GM23338 (cell line): ENCODE measurements around the gene RAD18. TPM values are rescaled to one million over a fixed set of nuclear protein-coding genes. Genes with fewer than 3 reads are reported as not detected.

Experiments used
- ATAC-seq: fragments of 200-7000 bp; cut with Tn5 transposase; 3 replicates; pipeline ENCODE4 v1.9.1; 2020
- DNase-seq: peaks from one replicate; pipeline ENCODE4 v3.0.0-alpha.2; 2015; ENCODE audit warnings: low spot score
- H2AFZ ChIP-seq: fragments of 200-600 bp; sonication (generic); 2 replicates; pipeline ENCODE4 v1.8.0; 2016; ENCODE audit warnings: antibody characterized with exemption, mild to moderate bottlenecking, moderate library complexity
- H3F3A ChIP-seq: fragments of 200-600 bp; sonication (generic); replicated peaks from 2 replicates; pipeline ENCODE4 v1.8.0; 2017; ENCODE audit warnings: antibody characterized with exemption, mixed run types, low read depth
- H3K27ac ChIP-seq: fragments of 200-600 bp; sonication (generic); 2 replicates; pipeline ENCODE4 v1.6.1; 2016; ENCODE audit warnings: low read depth
- H3K27me3 ChIP-seq: fragments of 200-600 bp; sonication (generic); 2 replicates; pipeline ENCODE4 v1.8.0; 2016; ENCODE audit warnings: mild to moderate bottlenecking, mixed run types, moderate library complexity; ENCODE audit not compliant: insufficient read depth
- H3K36me3 ChIP-seq: fragments of 200-600 bp; sonication (generic); 2 replicates; pipeline ENCODE4 v1.8.0; 2016; ENCODE audit warnings: mild to moderate bottlenecking; ENCODE audit not compliant: insufficient read depth
- H3K4me1 ChIP-seq: fragments of 200-600 bp; sonication (generic); 2 replicates; pipeline ENCODE4 v1.8.0; 2016; ENCODE audit warnings: mild to moderate bottlenecking, moderate library complexity; ENCODE audit not compliant: insufficient read depth
- H3K4me2 ChIP-seq: fragments of 200-600 bp; sonication (generic); 2 replicates; pipeline ENCODE4 v1.7.1; 2017; ENCODE audit warnings: mixed run types
- H3K4me3 ChIP-seq: fragments of 200-600 bp; sonication (generic); 2 replicates; pipeline ENCODE4 v1.6.1; 2016; ENCODE audit warnings: mixed run types
- H3K79me2 ChIP-seq: fragments of 200-600 bp; sonication (generic); replicated peaks from 2 replicates; pipeline ENCODE4 v1.8.0; 2017; ENCODE audit warnings: mild to moderate bottlenecking; ENCODE audit not compliant: insufficient read depth
- H3K9me2 ChIP-seq: fragments of 200-600 bp; sonication (generic); 2 replicates; pipeline ENCODE4 v1.8.0; 2017; ENCODE audit not compliant: insufficient read depth
- H4K20me1 ChIP-seq: fragments of 200-600 bp; sonication (generic); replicated peaks from 2 replicates; pipeline ENCODE4 v1.8.0; 2017; ENCODE audit warnings: mild to moderate bottlenecking; ENCODE audit not compliant: insufficient read depth
- H3K27ac Mint-ChIP-seq: 2 replicates; pipeline ENCODE4 v1.8.0; 2020; ENCODE audit warnings: inconsistent platforms, mild to moderate bottlenecking, moderate library complexity, mixed read lengths
- H3K27me3 Mint-ChIP-seq: 3 replicates; pipeline ENCODE4 v1.8.0; 2022; ENCODE audit warnings: low read depth, mild to moderate bottlenecking, moderate library complexity, mixed read lengths, inconsistent platforms; ENCODE audit not compliant: insufficient read depth, poor library complexity
- H3K36me3 Mint-ChIP-seq: 3 replicates; pipeline ENCODE4 v1.8.0; 2021; ENCODE audit warnings: low read depth, mild to moderate bottlenecking, inconsistent platforms, moderate library complexity, mixed read lengths
- H3K4me1 Mint-ChIP-seq: 3 replicates; pipeline ENCODE4 v1.8.0; 2020; ENCODE audit warnings: mild to moderate bottlenecking, inconsistent platforms, mixed read lengths
- H3K4me3 Mint-ChIP-seq: 3 replicates; pipeline ENCODE4 v1.8.0; 2021; ENCODE audit warnings: moderate library complexity, mild to moderate bottlenecking, inconsistent platforms, mixed read lengths
- H3K9me3 Mint-ChIP-seq: 3 replicates; pipeline ENCODE4 v1.8.0; 2020; ENCODE audit warnings: moderate library complexity, mild to moderate bottlenecking, inconsistent platforms, mixed read lengths
- ETS1 ChIP-seq: IDR thresholded peaks from 2 replicates; pipeline ENCODE4 v1.6.1; 2016; ENCODE audit warnings: antibody characterized with exemption
- EZH2phosphoT487 ChIP-seq: fragments of 200-600 bp; sonication (generic); IDR thresholded peaks from one replicate; pipeline ENCODE4 v1.8.1; 2018; ENCODE audit warnings: antibody characterized with exemption; ENCODE audit not compliant: unreplicated experiment
- JUNB ChIP-seq: IDR thresholded peaks from one replicate; pipeline ENCODE4 v1.6.1; 2016; ENCODE audit warnings: antibody characterized with exemption; ENCODE audit not compliant: unreplicated experiment
- POLR2AphosphoS5 ChIP-seq: IDR thresholded peaks from 2 replicates; pipeline ENCODE4 v1.6.1; 2016; ENCODE audit warnings: antibody characterized with exemption, low read depth
- REST ChIP-seq: IDR thresholded peaks from one replicate; pipeline ENCODE4 v1.6.1; 2018; ENCODE audit warnings: antibody characterized with exemption; ENCODE audit not compliant: unreplicated experiment
- ZNF114 ChIP-seq: fragments of 250-450 bp; sonication (Bioruptor Pico); IDR thresholded peaks from 2 replicates; pipeline ENCODE4 v1.5.0; 2020; ENCODE audit warnings: mild to moderate bottlenecking, moderate library complexity
- ZNF331 ChIP-seq: fragments of 250-450 bp; sonication (Bioruptor Pico); IDR thresholded peaks from 2 replicates; pipeline ENCODE4 v1.5.0; 2020; ENCODE audit warnings: low read depth, mild to moderate bottlenecking, moderate library complexity
- ZNF462 ChIP-seq: fragments of 250-450 bp; sonication (Bioruptor Pico); IDR thresholded peaks from 2 replicates; pipeline ENCODE4 v1.5.0; 2020; ENCODE audit warnings: mild to moderate bottlenecking, moderate library complexity
- polyA plus RNA-seq: library from polyadenylated mRNA; unstranded; fragments of >200 nt; fragmentation: Nextera tagmentation; extraction: Ambion mirVana; gene quantifications from 2 replicates; pipeline ENCODE4 v1.2.1, GENCODE V29; 2016
- total RNA-seq: library from RNA; depleted of rRNA; stranded (reverse); fragments of >200 nt; shearing (Covaris generic); gene quantifications from 2 replicates; pipeline ENCODE4 v1.2.3, GENCODE V29; 2014

The RAD18 gene
- total and polyA plus RNA-seq, 2 experiments from 2014 or later: 25.4 to 40.1 TPM

GRCh38 chr3:8966150-8966819 is 3.0 kb upstream of the RAD18 start (continued):
- TF ChIP-seq ZNF462 (CRISPR knock-in tag) (no peak), POLR2AphosphoS5 (no peak), ETS1 (no peak), ZNF331 (CRISPR knock-in tag) (no peak)

- Mint-ChIP-seq H3K27ac (peak overlapping the region; percentile 94), H3K36me3 (no peaks in the 10 kb centered on the region; the same call in 2 of the 3 replicates), H3K9me3 (no peaks in the 10 kb centered on the region), H3K4me1 (peaks cover 27% of the 10 kb centered on the region), H3K27me3 (peaks cover 13% of the 10 kb centered on the region), H3K4me3 (no peak overlapping the region; the same call in 1 of the 3 replicates)
- Histone ChIP-seq H4K20me1 (peaks cover 11% of the 10 kb centered on the region), H3K27ac (peak overlapping the region; percentile 41), H3K36me3 (no peaks in the 10 kb centered on the region), H2AFZ (peak overlapping the region; percentile 45; the same call in 1 of the 2 replicates), H3K4me2 (peak overlapping the region; percentile 97; the same call in 1 of the 2 replicates), H3K27me3 (no peaks in the 10 kb centered on the region), H3K9me2 (no peaks in the 10 kb centered on the region), H3K79me2 (peaks cover 34% of the 10 kb centered on the region), H3F3A (no peaks in the 10 kb centered on the region), H3K4me3 (no peak overlapping the region), H3K4me1 (peaks cover 13% of the 10 kb centered on the region)
- ATAC-seq (no peak), DNase-seq (peak; percentile 65)
- TF ChIP-seq POLR2AphosphoS5: no peak
- no peak for TF ChIP-seq JUNB
- no peak for TF ChIP-seq ZNF114 (CRISPR knock-in tag)
- no peak for TF ChIP-seq ETS1
- TF ChIP-seq REST: no peak
- no peak for TF ChIP-seq EZH2phosphoT487
Measured at GRCh38 chr3:8964436-8965370, 1.4 kb upstream of the RAD18 start.
